GM21786 (cell line): ENCODE data around the gene CPLX3.

Source experiments
- ATAC-seq: cut with Tn5 transposase; IDR thresholded peaks from one replicate; pipeline ENCODE4 v1.9.1; 2021; ENCODE audit not compliant: unreplicated experiment

The CPLX3 gene

GRCh38 chr15:74788042-74788682 is 38.3 kb upstream of the CPLX3 start:
- no peak for ATAC-seq

- peak; percentile 28 for ATAC-seq
Observed at GRCh38 chr15:74788683-74789151, 37.7 kb upstream of the CPLX3 start.

GRCh38 chr15:74789171-74789631 is 37.2 kb upstream of the CPLX3 start:
- ATAC-seq: no peak

GRCh38 chr15:74789741-74790079 is 36.7 kb upstream of the CPLX3 start:
- ATAC-seq: no peak

- ATAC-seq: no peak
Observed at GRCh38 chr15:74790080-74790916, 36.1 kb upstream of the CPLX3 start.

DNA sequence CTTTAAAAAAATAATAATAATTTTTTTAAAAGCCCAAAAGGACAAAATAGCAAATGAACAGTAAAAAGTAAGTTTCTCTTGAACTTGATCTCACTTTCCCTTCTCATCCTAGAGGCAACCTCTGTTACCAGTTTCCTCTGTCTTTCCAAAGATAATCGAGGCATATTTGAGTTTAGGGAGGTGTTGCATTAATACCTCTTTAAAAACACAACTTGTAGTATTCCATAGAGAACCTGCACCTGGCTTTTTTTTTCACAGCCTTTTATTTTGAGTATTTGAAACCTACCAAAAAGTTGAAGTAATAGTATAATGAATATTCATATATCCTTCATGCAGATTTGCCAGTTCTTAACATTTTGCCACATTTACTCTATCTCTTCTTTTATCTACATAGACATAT is 35.4 kb upstream of the CPLX3 start:
- no peak for ATAC-seq

- ATAC-seq: no peak
Observed at GRCh38 chr15:74791667-74792066, 34.8 kb upstream of the CPLX3 start.

GRCh38 chr15:74792227-74793016 is 34.0 kb upstream of the CPLX3 start:
- no peak for ATAC-seq

GRCh38 chr15:74793135-74794028 is 33.0 kb upstream of the CPLX3 start:
- no peak for ATAC-seq

DNA sequence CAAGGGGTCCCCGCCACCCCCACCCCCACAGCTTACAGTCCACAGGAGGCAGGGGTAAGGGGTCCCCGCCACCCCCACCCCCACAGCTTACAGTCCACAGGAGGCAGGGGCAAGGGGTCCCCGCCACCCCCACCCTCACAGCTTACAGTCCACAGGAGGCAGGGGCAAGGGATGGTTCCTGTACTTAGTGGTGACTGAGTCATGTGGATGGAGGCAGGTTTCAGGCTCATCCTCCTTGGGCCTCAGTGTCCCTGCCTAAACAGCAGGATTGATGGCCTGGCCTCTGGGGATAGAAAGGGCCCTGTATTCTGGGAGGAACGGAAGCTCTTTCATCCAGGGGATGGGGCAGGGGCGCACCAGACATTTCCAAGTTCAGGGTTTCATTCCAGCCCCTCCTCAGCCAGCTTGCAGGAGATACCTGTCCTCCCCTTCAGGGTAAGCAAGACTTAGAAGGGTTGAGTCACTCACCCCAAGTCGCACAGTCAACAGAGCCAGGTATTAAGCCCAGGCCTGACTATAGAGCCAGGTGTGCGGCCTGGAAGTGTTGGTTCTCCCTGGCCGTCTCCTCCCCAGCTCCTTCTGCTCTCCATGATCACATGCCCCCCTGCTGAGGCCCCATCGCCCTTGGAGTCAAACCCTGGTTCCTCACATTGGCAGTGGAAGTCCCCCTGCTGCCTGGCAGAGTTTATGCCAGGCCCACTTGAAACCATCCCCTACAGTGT is 32.0 kb upstream of the CPLX3 start:
- ATAC-seq: no peak

DNA sequence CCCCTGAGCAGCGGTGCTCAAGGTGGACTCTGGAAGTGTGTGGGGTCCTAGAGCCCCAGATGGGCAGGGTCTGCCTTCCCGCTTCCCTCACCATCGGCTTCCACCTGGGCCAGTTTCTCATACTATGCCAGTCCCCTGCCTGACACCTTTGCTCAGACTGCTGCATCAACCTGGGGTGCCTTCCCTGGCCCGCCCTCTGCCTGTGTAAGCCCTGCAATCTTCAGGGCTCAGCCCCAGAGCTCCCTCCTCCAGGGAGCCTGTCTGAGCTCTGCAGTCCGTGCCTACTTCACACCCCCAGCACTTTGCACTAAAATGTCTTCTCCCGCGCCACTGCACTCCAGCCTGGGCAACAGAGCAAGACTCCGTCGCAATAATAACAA is 31.5 kb upstream of the CPLX3 start:
- no peak for ATAC-seq

GRCh38 chr15:74795966-74796625 is 30.3 kb upstream of the CPLX3 start:
- no peak for ATAC-seq

DNA sequence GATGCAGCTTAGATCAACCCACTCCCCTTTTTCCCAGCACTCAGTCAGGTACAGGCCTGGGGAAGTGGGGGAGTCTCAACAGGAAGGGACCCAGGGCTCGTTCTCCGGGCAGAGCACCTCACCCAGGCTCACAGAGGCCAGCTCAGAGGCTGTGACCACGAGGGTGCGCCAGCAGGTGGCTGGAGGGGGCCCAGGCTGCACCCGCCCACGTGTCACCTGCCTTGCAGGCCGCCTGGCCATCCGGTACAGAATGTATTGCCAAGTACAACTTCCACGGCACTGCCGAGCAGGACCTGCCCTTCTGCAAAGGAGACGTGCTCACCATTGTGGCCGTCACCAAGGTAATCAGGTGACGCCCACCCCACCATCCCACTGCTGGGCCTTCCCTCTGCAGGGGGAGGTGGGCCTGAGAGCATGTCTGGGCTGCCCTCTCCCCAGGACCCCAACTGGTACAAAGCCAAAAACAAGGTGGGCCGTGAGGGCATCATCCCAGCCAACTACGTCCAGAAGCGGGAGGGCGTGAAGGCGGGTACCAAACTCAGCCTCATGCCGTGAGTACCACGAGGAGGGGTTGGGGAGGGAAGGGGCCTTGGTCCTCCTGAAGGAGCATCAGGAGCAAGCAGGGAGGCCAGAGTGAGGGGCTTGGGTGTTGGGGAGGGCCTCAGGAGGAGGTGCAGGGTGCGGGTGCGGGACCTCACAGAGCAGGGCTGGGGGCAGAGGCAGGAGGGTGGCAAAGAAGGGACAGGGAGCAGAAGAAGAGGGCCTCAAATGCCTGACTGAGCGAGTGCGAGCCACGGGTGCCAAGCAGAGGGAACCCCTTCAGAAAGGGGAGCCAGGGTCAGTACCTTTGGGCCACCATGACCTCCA is 27.8 kb upstream of the CPLX3 start:
- no peak for ATAC-seq

DNA sequence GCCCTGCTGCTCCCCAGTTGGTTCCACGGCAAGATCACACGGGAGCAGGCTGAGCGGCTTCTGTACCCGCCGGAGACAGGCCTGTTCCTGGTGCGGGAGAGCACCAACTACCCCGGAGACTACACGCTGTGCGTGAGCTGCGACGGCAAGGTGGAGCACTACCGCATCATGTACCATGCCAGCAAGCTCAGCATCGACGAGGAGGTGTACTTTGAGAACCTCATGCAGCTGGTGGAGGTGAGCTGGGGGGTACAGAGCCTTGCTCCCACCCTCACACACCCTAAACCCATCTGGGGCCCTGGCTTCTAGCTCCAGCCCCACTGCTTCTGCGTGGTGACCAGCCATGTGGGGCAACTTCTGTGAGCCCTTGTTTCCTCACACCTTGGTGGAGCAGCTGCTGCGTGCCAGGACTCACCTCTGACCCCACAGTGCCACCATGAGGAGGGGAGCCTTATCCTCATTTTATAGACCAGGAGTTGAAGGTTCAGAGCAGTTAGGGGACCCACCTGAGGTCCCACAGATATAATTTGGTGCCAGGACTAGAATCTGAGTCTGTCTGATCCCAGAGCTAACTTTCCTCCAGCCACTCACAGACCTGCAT is 27.1 kb upstream of the CPLX3 start:
- ATAC-seq: no peak

GRCh38 chr15:74799856-74800558 is 26.4 kb upstream of the CPLX3 start:
- peak; percentile 58 for ATAC-seq

GRCh38 chr15:74800559-74801094 is 25.8 kb upstream of the CPLX3 start:
- ATAC-seq: no peak

- ATAC-seq: no peak
Observed at GRCh38 chr15:74801311-74801997, 25.0 kb upstream of the CPLX3 start.
